Inferior parietal cortex (tissue), 1 donor: ENCODE measurements around the gene NMUR1.
"Not testable (repeated sequence)": the region's sequence is repeated elsewhere in the genome, so short reads cannot be mapped to it uniquely, and the experiment has no call there.

Source experiments
- DNase-seq: peaks from one replicate; pipeline ENCODE4 v3.0.0-alpha.2; 2016; ENCODE audit errors: extremely low spot score

Gene NMUR1

GRCh38 chr2:231530099-231531011 lies at the start of gene NMUR1:
NMUR1 (minus strand) TSS chr2:231530445; CDS start chr2:231530361, 84 bp downstream.
- DNase-seq = no peak

- no peak for DNase-seq
Measured at GRCh38 chr2:231579560-231579959, 49.3 kb upstream of the NMUR1 start.

- not testable (repeated sequence) for DNase-seq
Measured at GRCh38 chr2:231578655-231579054, 48.4 kb upstream of the NMUR1 start.

- DNase-seq = no peak
Measured at GRCh38 chr2:231576465-231576864, 46.2 kb upstream of the NMUR1 start.

- DNase-seq = no peak
Measured at GRCh38 chr2:231575612-231576256, 45.5 kb upstream of the NMUR1 start.

GRCh38 chr2:231573698-231574421 lies 43.6 kb upstream of the NMUR1 start:
- DNase-seq = no peak

- DNase-seq = no peak
Measured at GRCh38 chr2:231573096-231573495, 42.9 kb upstream of the NMUR1 start.

- no peak for DNase-seq
Measured at GRCh38 chr2:231571661-231572191, 41.5 kb upstream of the NMUR1 start.

- DNase-seq = not testable (repeated sequence)
Measured at GRCh38 chr2:231570915-231571314, 40.7 kb upstream of the NMUR1 start.

GRCh38 chr2:231568785-231569435 lies 38.7 kb upstream of the NMUR1 start:
- no peak for DNase-seq

GRCh38 chr2:231568098-231568784 lies 38.0 kb upstream of the NMUR1 start:
- DNase-seq = no peak

- no peak for DNase-seq
Measured at GRCh38 chr2:231567159-231567558, 36.9 kb upstream of the NMUR1 start.

GRCh38 chr2:231565887-231566594 lies 35.8 kb upstream of the NMUR1 start:
- DNase-seq = no peak

- peak; percentile 78 for DNase-seq
Measured at GRCh38 chr2:231563378-231563961, 33.2 kb upstream of the NMUR1 start.

- peak; percentile 74 for DNase-seq
Measured at GRCh38 chr2:231557571-231558217, 27.4 kb upstream of the NMUR1 start.

- no peak for DNase-seq
Measured at GRCh38 chr2:231556981-231557380, 26.7 kb upstream of the NMUR1 start.

GRCh38 chr2:231556496-231556895 lies 26.3 kb upstream of the NMUR1 start:
- not testable (repeated sequence) for DNase-seq

- no peak for DNase-seq
Measured at GRCh38 chr2:231554748-231555545, 24.7 kb upstream of the NMUR1 start.
